Mesenteric fat pad (tissue), 1 donor: ENCODE measurements around the gene GLDC. TPM values are rescaled to one million over a fixed set of nuclear protein-coding genes. Genes with fewer than 3 reads are reported as not detected.
"Not testable (repeated sequence)": the region's sequence is repeated elsewhere in the genome, so short reads cannot be mapped to it uniquely, and the experiment has no call there.

ENCODE experiments used
- DNase-seq: peaks from one replicate; pipeline ENCODE4 v3.0.0-alpha.2; 2020; ENCODE audit warnings: low spot score
- long read RNA-seq: library from polyadenylated mRNA; unstranded; transcript quantifications from one replicate; pipeline ENCODE4 v2.0.0, GENCODE V29; 2020
- total RNA-seq: library from RNA; stranded (reverse); fragmentation: NEBNext Ultra II Directional; extraction: Animal tissue kit (Norgen Biotek cat#: 25700); gene quantifications from one replicate; pipeline ENCODE4 v1.2.1, GENCODE V29; 2021
- donor health status: DM: yes; HTN: yes; CAD: no.

GLDC gene
- 0.19 TPM for total RNA-seq
- long read RNA-seq, result 0 reads

GRCh38 chr9:6645355-6646292, at the start of gene GLDC:
TSS of gene GLDC (minus strand) at chr9:6645729. CDS start at chr9:6645499, 230 bp downstream.
- no peak for DNase-seq

GRCh38 chr9:6692881-6693361, 47.4 kb upstream of the GLDC start:
- DNase-seq, result no peak

GRCh38 chr9:6692433-6692832, 46.9 kb upstream of the GLDC start:
- no peak for DNase-seq

GRCh38 chr9:6690675-6691070, 45.1 kb upstream of the GLDC start:
- DNase-seq, result not testable (repeated sequence)

GRCh38 chr9:6689893-6690674, 44.6 kb upstream of the GLDC start:
- DNase-seq, result no peak

- no peak for DNase-seq
These were observed 41.7 kb upstream of the GLDC start for GRCh38 chr9:6687180-6687579.

- DNase-seq, result no peak
These were observed 40.9 kb upstream of the GLDC start for GRCh38 chr9:6686396-6686795.

GRCh38 chr9:6681957-6682501, 36.5 kb upstream of the GLDC start:
- DNase-seq, result peak; percentile 49

- DNase-seq, result peak; percentile 98
These were observed 35.8 kb upstream of the GLDC start for GRCh38 chr9:6681147-6681956.

- no peak for DNase-seq
These were observed 35.2 kb upstream of the GLDC start for GRCh38 chr9:6680797-6681146.

- DNase-seq, result peak; percentile 20
These were observed 32.3 kb upstream of the GLDC start for GRCh38 chr9:6677803-6678202.

- no peak for DNase-seq
These were observed 30.9 kb upstream of the GLDC start for GRCh38 chr9:6676254-6676921.

GRCh38 chr9:6675268-6675667, 29.7 kb upstream of the GLDC start:
- DNase-seq, result peak; percentile 3

- DNase-seq, result peak; percentile 11
These were observed 27.9 kb upstream of the GLDC start for GRCh38 chr9:6673326-6674025.

- no peak for DNase-seq
These were observed 26.6 kb upstream of the GLDC start for GRCh38 chr9:6672118-6672517.

GRCh38 chr9:6671416-6671815, 25.9 kb upstream of the GLDC start:
- peak; percentile 18 for DNase-seq

- DNase-seq, result peak; percentile 39
These were observed 24.4 kb upstream of the GLDC start for GRCh38 chr9:6669881-6670280.

- DNase-seq, result no peak
These were observed 22.2 kb upstream of the GLDC start for GRCh38 chr9:6667633-6668280.

GRCh38 chr9:6667080-6667479, 21.6 kb upstream of the GLDC start:
- DNase-seq, result no peak
